Myometrial cell (primary cell): ENCODE measurements around the gene FMNL2. TPM values are rescaled to one million over a fixed set of nuclear protein-coding genes. Genes with fewer than 3 reads are reported as not detected.

ENCODE experiments used
- total RNA-seq: library from RNA; depleted of rRNA; stranded (reverse); fragments of >200 nt; gene quantifications from 2 replicates; pipeline ENCODE4 v1.2.3, GENCODE V29; 2015

FMNL2 gene
- 12.7 and 12.9 TPM in 2 replicates for total RNA-seq

GRCh38 chr2:152335016-152335725 lies at the start of gene FMNL2:
FMNL2 (plus strand) TSS chr2:152335174.

Other genes starting within 250 kb of the FMNL2 start
- not detected in 2 replicates for gene CACNB4, start 236.1 kb upstream of the FMNL2 start, total RNA-seq
- gene STAM2, start 159.4 kb upstream of the FMNL2 start, total RNA-seq: 31.7 and 38.3 TPM in 2 replicates